Measurements from ENCODE around the gene ALKBH8. TPM values are rescaled to one million over a fixed set of nuclear protein-coding genes. Genes with fewer than 3 reads are reported as not detected.
A peak's percentile ranks its signal among the peaks of the same experiment; 100 is the strongest.

ALKBH8 gene, protein sequence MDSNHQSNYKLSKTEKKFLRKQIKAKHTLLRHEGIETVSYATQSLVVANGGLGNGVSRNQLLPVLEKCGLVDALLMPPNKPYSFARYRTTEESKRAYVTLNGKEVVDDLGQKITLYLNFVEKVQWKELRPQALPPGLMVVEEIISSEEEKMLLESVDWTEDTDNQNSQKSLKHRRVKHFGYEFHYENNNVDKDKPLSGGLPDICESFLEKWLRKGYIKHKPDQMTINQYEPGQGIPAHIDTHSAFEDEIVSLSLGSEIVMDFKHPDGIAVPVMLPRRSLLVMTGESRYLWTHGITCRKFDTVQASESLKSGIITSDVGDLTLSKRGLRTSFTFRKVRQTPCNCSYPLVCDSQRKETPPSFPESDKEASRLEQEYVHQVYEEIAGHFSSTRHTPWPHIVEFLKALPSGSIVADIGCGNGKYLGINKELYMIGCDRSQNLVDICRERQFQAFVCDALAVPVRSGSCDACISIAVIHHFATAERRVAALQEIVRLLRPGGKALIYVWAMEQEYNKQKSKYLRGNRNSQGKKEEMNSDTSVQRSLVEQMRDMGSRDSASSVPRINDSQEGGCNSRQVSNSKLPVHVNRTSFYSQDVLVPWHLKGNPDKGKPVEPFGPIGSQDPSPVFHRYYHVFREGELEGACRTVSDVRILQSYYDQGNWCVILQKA
- total RNA-seq (2014; rRNA removed; shearing (Covaris generic)): 12.2 and 21.3 TPM in 2 replicates
- total RNA-seq (2022): 16.8 and 20.0 TPM in 2 replicates
- percentile 86 among the genes with signal in this experiment for Bru-seq, nascent RNA
- percentile 63 among the genes with signal in this experiment for BruChase-seq, experiment 1, labeled RNA remaining after a 6-hour chase
- percentile 74 among the genes with signal in this experiment for BruChase-seq, experiment 2, labeled RNA remaining after a 2-hour chase
- long read RNA-seq, full-length matches to known transcripts: 12 of 27 reads
- long read RNA-seq, partial matches to known transcripts: 6 of 27 reads
- long read RNA-seq, other reads (novel, unspliced or antisense): 9 of 27 reads

DNA sequence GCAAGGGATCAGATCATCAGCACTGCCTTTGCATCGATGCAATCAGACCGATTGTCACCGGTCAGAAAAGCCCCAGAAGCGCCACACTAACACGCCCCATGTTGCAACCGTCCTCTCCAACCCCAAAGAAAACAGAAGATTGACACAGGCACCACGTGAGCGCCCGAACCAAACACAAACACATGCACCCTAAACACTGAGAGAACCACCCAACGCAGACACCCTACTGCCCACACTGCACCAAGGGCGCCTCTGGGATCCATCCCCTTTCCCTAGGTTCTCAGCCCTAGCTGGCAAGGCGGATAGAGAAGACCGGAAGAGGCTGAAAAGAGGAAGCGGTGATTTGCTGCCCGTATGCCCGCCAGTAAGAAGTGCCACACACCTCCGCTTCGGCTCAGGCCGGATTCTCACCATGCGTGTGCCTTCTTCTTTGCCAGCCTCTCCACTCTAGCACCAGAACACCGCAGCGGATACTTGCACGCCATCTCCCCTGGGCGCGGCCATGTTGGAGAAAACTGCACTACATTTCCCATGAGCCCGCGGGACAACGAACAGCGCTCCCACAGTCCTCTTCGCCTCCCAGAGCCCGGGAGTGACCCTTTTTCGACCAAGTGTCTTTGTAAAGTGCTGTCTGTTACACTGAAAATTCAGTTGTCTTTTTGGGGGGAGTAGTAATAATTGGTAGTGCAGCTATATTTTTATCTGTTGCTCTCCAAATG is at the start of gene ALKBH8:
ALKBH8 (minus strand) TSS at position 517 of the 719 bp plus-strand sequence. CDS start 4,842 bp downstream, outside the sequence.
- no peak for TF ChIP-seq EZH2phosphoT487 (IDR thresholded peaks at IDR 0.05; ENCODE audit: borderline replicate concordance, low read depth, low read length)
- TF ChIP-seq, protein P1, sequence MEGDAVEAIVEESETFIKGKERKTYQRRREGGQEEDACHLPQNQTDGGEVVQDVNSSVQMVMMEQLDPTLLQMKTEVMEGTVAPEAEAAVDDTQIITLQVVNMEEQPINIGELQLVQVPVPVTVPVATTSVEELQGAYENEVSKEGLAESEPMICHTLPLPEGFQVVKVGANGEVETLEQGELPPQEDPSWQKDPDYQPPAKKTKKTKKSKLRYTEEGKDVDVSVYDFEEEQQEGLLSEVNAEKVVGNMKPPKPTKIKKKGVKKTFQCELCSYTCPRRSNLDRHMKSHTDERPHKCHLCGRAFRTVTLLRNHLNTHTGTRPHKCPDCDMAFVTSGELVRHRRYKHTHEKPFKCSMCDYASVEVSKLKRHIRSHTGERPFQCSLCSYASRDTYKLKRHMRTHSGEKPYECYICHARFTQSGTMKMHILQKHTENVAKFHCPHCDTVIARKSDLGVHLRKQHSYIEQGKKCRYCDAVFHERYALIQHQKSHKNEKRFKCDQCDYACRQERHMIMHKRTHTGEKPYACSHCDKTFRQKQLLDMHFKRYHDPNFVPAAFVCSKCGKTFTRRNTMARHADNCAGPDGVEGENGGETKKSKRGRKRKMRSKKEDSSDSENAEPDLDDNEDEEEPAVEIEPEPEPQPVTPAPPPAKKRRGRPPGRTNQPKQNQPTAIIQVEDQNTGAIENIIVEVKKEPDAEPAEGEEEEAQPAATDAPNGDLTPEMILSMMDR (conservative IDR thresholded peaks at IDR 0.05; ENCODE audit: low read length): no peak
- no peaks in the 10 kb centered on the region for H3K9me3 ChIP-seq (ENCODE audit: low read length)
- H2AFZ ChIP-seq (ENCODE audit: low read length): peak within 1 kb of the TSS; percentile 97
- H3K4me1 ChIP-seq (ENCODE audit: insufficient read depth, low read length, poor library complexity, severe bottlenecking): peaks cover 49% of the 10 kb centered on the region
- H4K20me1 ChIP-seq (ENCODE audit: insufficient read depth, low read length): no peaks in the 10 kb centered on the region
- intact Hi-C loops (cut with micrococcal nuclease; ENCODE audit: unreplicated experiment): loop anchor here (1.0 to 10.0 kb wide), 4 partner anchors 108 to 659 kb away; partner anchors contain the start of genes ATM, CWF19L2, NPAT and RAB39A
- peak within 1 kb of the TSS; percentile 86 for H3K27ac ChIP-seq (ENCODE audit: low read depth, low read length, poor library complexity, severe bottlenecking)
- peak within 1 kb of the TSS; percentile 76 for H3K4me3 ChIP-seq (ENCODE audit: low read depth, low read length, poor library complexity, severe bottlenecking)
- peaks cover 45% of the 10 kb centered on the region for H3K79me2 ChIP-seq (ENCODE audit: insufficient read depth, low read depth, low read length)
- no TSS peak for BruUV-seq (replicated peaks)
- ChIA-PET CTCF (ENCODE audit: unreplicated experiment) (interaction anchor here (2.1 kb wide), 1 partner anchor 444 kb away, joined by 7 read pairs; the partner anchor contains the start of gene CUL5), POLR2A (interaction anchor here (2.8 to 4.1 kb wide), 4 partner anchors 9 to 109 kb away, joined by 13 to 32 read pairs (median 17); partner anchors contain the start of gene CWF19L2)
- H3K36me3 ChIP-seq (ENCODE audit: insufficient read depth, low read length): peaks cover 14% of the 10 kb centered on the region
- peak within 1 kb of the TSS; percentile 99 for H3K4me2 ChIP-seq (ENCODE audit: low read length)
- no peaks in the 10 kb centered on the region for H3K9me2 ChIP-seq (ENCODE audit: insufficient read depth, low read length)
- DNase-seq (ENCODE audit: low spot score): peak; percentile 80

DNA sequence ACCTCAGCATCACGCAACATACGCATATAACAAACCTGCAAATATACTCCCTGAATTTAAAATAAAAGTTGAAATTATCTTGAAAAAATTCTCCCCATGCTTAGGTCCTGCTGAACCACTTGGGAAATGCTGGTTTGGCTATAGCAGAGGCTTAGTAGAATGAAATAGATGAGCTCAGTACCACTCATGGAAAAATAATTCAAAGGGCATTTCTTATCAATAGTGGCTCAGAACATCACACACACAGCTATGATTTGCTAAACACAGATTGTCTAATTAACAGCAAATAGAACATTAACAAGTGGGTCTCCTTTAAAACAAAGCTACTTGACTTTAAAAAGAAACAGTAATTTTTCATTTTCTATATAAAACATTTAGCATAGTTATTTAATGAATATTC is 46.9 kb upstream of the ALKBH8 start:
- Histone ChIP-seq H3K79me2 (ENCODE audit: insufficient read depth, low read depth, low read length) (no peaks in the 10 kb centered on the region), H3K4me2 (ENCODE audit: low read length) (no peak overlapping the region), H3K9me3 (ENCODE audit: low read length) (no peaks in the 10 kb centered on the region), H3K36me3 (ENCODE audit: insufficient read depth, low read length) (no peaks in the 10 kb centered on the region), H2AFZ (ENCODE audit: low read length) (no peak overlapping the region), H4K20me1 (ENCODE audit: insufficient read depth, low read length) (no peaks in the 10 kb centered on the region), H3K4me3 (ENCODE audit: low read depth, low read length, poor library complexity, severe bottlenecking) (no peak overlapping the region), H3K27ac (ENCODE audit: low read depth, low read length, poor library complexity, severe bottlenecking) (no peak overlapping the region), H3K4me1 (ENCODE audit: insufficient read depth, low read length, poor library complexity, severe bottlenecking) (no peaks in the 10 kb centered on the region), H3K9me2 (ENCODE audit: insufficient read depth, low read length) (no peaks in the 10 kb centered on the region)
- CTCF ChIA-PET (ENCODE audit: unreplicated experiment): no interaction called here
- intact Hi-C loops (cut with micrococcal nuclease; ENCODE audit: unreplicated experiment): no loop called here
- DNase-seq (ENCODE audit: low spot score): no peak
- POLR2A ChIA-PET: interaction anchor here (1.3 kb wide), 1 partner anchor 21 kb away, joined by 3 read pairs; no protein-coding TSS in a partner anchor
- TF ChIP-seq, protein P1 (conservative IDR thresholded peaks at IDR 0.05; ENCODE audit: low read length): no peak
- BruUV-seq (replicated peaks): no TSS peak

All from OCI-LY7 (cell line).